CD4-positive, alpha-beta T cell (primary cell): ENCODE data around the gene SPA17. TPM values are rescaled to one million over a fixed set of nuclear protein-coding genes. Genes with fewer than 3 reads are reported as not detected.

Experiments used
- ATAC-seq: fragments of 200-7000 bp; cut with Tn5 transposase; one replicate; pipeline ENCODE4 v1.10.0; 2022; ENCODE audit warnings: mild to moderate bottlenecking; ENCODE audit not compliant: poor library complexity
- CTCF ChIA-PET: fragments of 350-600 bp; sonication (Branson Sonifier 250); formaldehyde crosslinking; loops from one replicate; lab custom pipeline; 2021; ENCODE audit warnings: antibody characterized with exemption, inconsistent platforms; lab: Charles Lee
- POLR2A ChIA-PET: fragments of 350-600 bp; sonication (Branson Sonifier 250); formaldehyde crosslinking; loops from one replicate; lab custom pipeline; 2021; ENCODE audit warnings: antibody characterized with exemption, inconsistent platforms; lab: Charles Lee
- DNase-seq, 14 experiments: peaks; one replicate each; pipeline ENCODE4 v3.0.0-alpha.2; 2013 to 2020; ENCODE audit warnings: mixed read lengths in 2 of 14
- H3K27ac ChIP-seq, 2 donors: one replicate each; pipeline versions ENCODE4 v1.5.1 to v1.7.0; 2013; ENCODE audit warnings: low read length in 2 of 2, low read depth in 1 of 2, mild to moderate bottlenecking in 1 of 2
- H3K27me3 ChIP-seq, 2 experiments: 1 replicate in 1 of 2; 2 replicates in 1 of 2; pipeline versions ENCODE4 v1.6.1 to v1.7.0; 2013; ENCODE audit warnings: low read length in 2 of 2, control low read depth in 1 of 2, mild to moderate bottlenecking in 1 of 2, moderate library complexity in 1 of 2; ENCODE audit not compliant: insufficient read depth in 2 of 2, control insufficient read depth in 1 of 2
- H3K36me3 ChIP-seq: one replicate; pipeline ENCODE4 v1.6.1; 2013; ENCODE audit warnings: low read length, control low read depth; ENCODE audit not compliant: insufficient read depth
- H3K4me1 ChIP-seq: one replicate; pipeline ENCODE4 v1.6.1; 2013; ENCODE audit warnings: low read length, control low read depth; ENCODE audit not compliant: insufficient read depth
- H3K4me3 ChIP-seq: one replicate; pipeline ENCODE4 v1.5.1; 2013; ENCODE audit warnings: mild to moderate bottlenecking, low read length, moderate library complexity
- H3K9me3 ChIP-seq, 2 experiments: 1 replicate in 1 of 2; 2 replicates in 1 of 2; pipeline versions ENCODE4 v1.6.1 to v1.7.0; 2013; ENCODE audit warnings: low read length in 2 of 2, mild to moderate bottlenecking in 2 of 2, control low read depth in 1 of 2, moderate library complexity in 1 of 2; ENCODE audit not compliant: control insufficient read depth in 1 of 2, insufficient read depth in 1 of 2
- H3K27ac Mint-ChIP-seq: one replicate; pipeline ENCODE4 v1.8.0; 2020; ENCODE audit warnings: mixed read lengths
- H3K27me3 Mint-ChIP-seq: one replicate; pipeline ENCODE4 v1.8.0; 2021; ENCODE audit warnings: mixed read lengths
- H3K36me3 Mint-ChIP-seq: one replicate; pipeline ENCODE4 v1.8.0; 2021; ENCODE audit warnings: low read depth, mixed read lengths
- H3K4me1 Mint-ChIP-seq: one replicate; pipeline ENCODE4 v1.8.0; 2021; ENCODE audit warnings: low read depth, mixed read lengths
- H3K4me3 Mint-ChIP-seq: one replicate; pipeline ENCODE4 v1.8.0; 2020; ENCODE audit warnings: mild to moderate bottlenecking, mixed read lengths
- H3K9me3 Mint-ChIP-seq: one replicate; pipeline ENCODE4 v1.8.0; 2020; ENCODE audit warnings: mixed read lengths
- intact Hi-C, 2 experiments: fragments of 100-400 bp; cut with DNase I in 1 of 2; cut with micrococcal nuclease in 1 of 2; formaldehyde crosslinking; loops; one replicate each; pipeline versions ENCODE4 v1.15.1 to v1.9.0; 2023 to 2025; cut with DNase I, micrococcal nuclease
- total RNA-seq, 174 experiments: library from RNA in 2 of 174; stranded (reverse) in 2 of 174; gene quantifications; one replicate each; pipeline ENCODE4 v1.2.3 and lab custom pipeline; 2021 to 2026
- TF ChIP-seq, protein P1 (sequence below): fragments of 200-600 bp; IDR thresholded peaks from one replicate; pipeline ENCODE4 v1.8.0; 2022; ENCODE audit warnings: antibody characterized with exemption, mild to moderate bottlenecking

SPA17 gene
- total RNA-seq, 2 experiments from 2014 or later = 0.16 TPM; not detected in 1

- POLR2A ChIA-PET = no interaction called here
Observed at GRCh38 chr11:124725719-124726105, 52.0 kb downstream of the SPA17 start.

DNA sequence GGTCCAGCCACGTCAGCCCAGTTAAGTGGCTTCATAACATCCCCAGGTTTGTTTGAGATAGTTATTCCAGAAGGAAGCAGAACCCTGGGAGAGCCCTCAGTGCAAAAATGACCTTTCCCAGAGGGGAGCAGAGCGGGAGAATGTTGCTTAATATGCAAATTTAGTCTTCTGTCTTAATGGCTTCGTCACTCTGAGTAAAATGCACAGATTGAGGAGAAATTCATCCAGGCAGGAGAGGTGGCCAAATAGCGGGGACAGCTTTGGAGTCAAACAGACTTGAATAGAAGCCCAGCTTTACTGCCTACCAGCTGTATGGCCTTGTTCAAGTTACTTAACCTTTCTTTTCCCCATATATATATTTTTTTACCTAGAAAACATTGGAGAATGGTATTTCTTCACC is 53.8 kb downstream of the SPA17 start:
- H3K36me3 Mint-ChIP-seq = no peaks in the 10 kb centered on the region
- H3K27ac Mint-ChIP-seq = no peak overlapping the region
- Histone ChIP-seq H3K36me3 (no peaks in the 10 kb centered on the region), H3K4me3 (no peak overlapping the region), H3K27me3 (peaks cover 0 to 4% of the 10 kb centered on the region in 2 experiments), H3K4me1 (peaks cover 5% of the 10 kb centered on the region), H3K9me3 (no peaks in the 10 kb centered on the region), H3K27ac (no peak overlapping the region)
- peaks cover 19% of the 10 kb centered on the region for H3K4me1 Mint-ChIP-seq
- POLR2A ChIA-PET = interaction anchor here (1.1 kb wide), 1 partner anchor 19 kb away, joined by 5 read pairs; no protein-coding TSS in a partner anchor
- H3K4me3 Mint-ChIP-seq = no peak overlapping the region
- DNase-seq (no peak), ATAC-seq (no peak)
- TF ChIP-seq, protein P1, sequence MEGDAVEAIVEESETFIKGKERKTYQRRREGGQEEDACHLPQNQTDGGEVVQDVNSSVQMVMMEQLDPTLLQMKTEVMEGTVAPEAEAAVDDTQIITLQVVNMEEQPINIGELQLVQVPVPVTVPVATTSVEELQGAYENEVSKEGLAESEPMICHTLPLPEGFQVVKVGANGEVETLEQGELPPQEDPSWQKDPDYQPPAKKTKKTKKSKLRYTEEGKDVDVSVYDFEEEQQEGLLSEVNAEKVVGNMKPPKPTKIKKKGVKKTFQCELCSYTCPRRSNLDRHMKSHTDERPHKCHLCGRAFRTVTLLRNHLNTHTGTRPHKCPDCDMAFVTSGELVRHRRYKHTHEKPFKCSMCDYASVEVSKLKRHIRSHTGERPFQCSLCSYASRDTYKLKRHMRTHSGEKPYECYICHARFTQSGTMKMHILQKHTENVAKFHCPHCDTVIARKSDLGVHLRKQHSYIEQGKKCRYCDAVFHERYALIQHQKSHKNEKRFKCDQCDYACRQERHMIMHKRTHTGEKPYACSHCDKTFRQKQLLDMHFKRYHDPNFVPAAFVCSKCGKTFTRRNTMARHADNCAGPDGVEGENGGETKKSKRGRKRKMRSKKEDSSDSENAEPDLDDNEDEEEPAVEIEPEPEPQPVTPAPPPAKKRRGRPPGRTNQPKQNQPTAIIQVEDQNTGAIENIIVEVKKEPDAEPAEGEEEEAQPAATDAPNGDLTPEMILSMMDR = no peak
- H3K27me3 Mint-ChIP-seq = peaks cover 29% of the 10 kb centered on the region
- no peaks in the 10 kb centered on the region for H3K9me3 Mint-ChIP-seq
- intact Hi-C loops = no loop called here
- CTCF ChIA-PET = no interaction called here

More at GRCh38 chr11:124725719-124726105, 52.0 kb downstream of the SPA17 start:
- ATAC-seq (no peak), DNase-seq (no peak)
- Histone ChIP-seq H3K27ac (no peak overlapping the region), H3K4me3 (no peak overlapping the region), H3K9me3 (no peaks in the 10 kb centered on the region), H3K27me3 (peaks cover 0 to 4% of the 10 kb centered on the region in 2 experiments), H3K4me1 (peaks cover 11% of the 10 kb centered on the region), H3K36me3 (no peaks in the 10 kb centered on the region)
- intact Hi-C loops = no loop called here
- peaks cover 26% of the 10 kb centered on the region for H3K4me1 Mint-ChIP-seq
- no peaks in the 10 kb centered on the region for H3K36me3 Mint-ChIP-seq
- TF ChIP-seq, protein P1 = no peak
- no peak overlapping the region for H3K4me3 Mint-ChIP-seq
- no peak overlapping the region for H3K27ac Mint-ChIP-seq
- peaks cover 40% of the 10 kb centered on the region for H3K27me3 Mint-ChIP-seq
- CTCF ChIA-PET = interaction anchor here (1.3 kb wide), 1 partner anchor 21 kb away, joined by 4 read pairs; no protein-coding TSS in a partner anchor
- no peaks in the 10 kb centered on the region for H3K9me3 Mint-ChIP-seq

GRCh38 chr11:124728134-124728533 is 54.4 kb downstream of the SPA17 start:
- no peaks in the 10 kb centered on the region for H3K9me3 ChIP-seq
- no peaks in the 10 kb centered on the region for H3K36me3 ChIP-seq
- Mint-ChIP-seq H3K27me3 (peaks cover 24% of the 10 kb centered on the region), H3K4me1 (peaks cover 13% of the 10 kb centered on the region), H3K27ac (no peak overlapping the region), H3K4me3 (no peak overlapping the region), H3K36me3 (no peaks in the 10 kb centered on the region), H3K9me3 (no peaks in the 10 kb centered on the region)
- peaks cover 4% of the 10 kb centered on the region for H3K4me1 ChIP-seq
- intact Hi-C loops = no loop called here
- TF ChIP-seq, protein P1 = no peak
- peaks cover 0 to 4% of the 10 kb centered on the region in 2 experiments for H3K27me3 ChIP-seq
- ATAC-seq = no peak
- H3K4me3 ChIP-seq = no peak overlapping the region
- no peak for DNase-seq
- H3K27ac ChIP-seq = no peak overlapping the region
- ChIA-PET POLR2A (no interaction called here), CTCF (no interaction called here)
